SU-DHL-6 (cell line): ENCODE results near the gene TXNL4B.

ENCODE experiments used
- CTCF ChIP-seq: fragments of 200-600 bp; sonication (generic); IDR thresholded peaks from one replicate; pipeline ENCODE4 v1.5.1; 2017; ENCODE audit warnings: antibody characterized with exemption, mild to moderate bottlenecking, low read length, moderate library complexity; ENCODE audit not compliant: insufficient read depth, poor library complexity, severe bottlenecking
- EZH2phosphoT487 ChIP-seq: fragments of 200-600 bp; sonication (generic), shearing (Covaris generic); conservative IDR thresholded peaks from 2 replicates; pipeline ENCODE4 v1.6.1; 2018; ENCODE audit warnings: mild to moderate bottlenecking, antibody characterized with exemption, low read length, moderate library complexity, mixed read lengths

DNA sequence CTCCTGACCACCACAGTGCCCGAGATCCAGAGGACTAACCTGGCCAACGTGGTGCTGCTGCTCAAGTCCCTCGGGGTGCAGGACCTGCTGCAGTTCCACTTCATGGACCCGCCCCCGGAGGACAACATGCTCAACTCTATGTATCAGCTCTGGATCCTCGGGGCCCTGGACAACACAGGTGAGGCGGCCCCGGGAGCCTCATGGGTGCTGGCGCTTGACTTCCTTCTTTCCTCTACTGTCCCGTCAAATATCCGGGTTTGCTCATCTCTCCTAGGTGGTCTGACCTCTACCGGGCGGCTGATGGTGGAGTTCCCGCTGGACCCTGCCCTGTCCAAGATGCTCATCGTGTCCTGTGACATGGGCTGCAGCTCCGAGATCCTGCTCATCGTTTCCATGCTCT lies 14.0 kb upstream of the TXNL4B start:
- TF ChIP-seq CTCF = no peak
- TF ChIP-seq EZH2phosphoT487 = no peak
